Activated T-cell treated with anti-CD3 and anti-CD28 coated beads for 48 hours (primary cell): ENCODE results near the gene ATXN7.

Experiments used
- DNase-seq: peaks from one replicate; pipeline ENCODE4 v3.0.0-alpha.2; 2020; ENCODE audit warnings: low read depth

The ATXN7 gene

GRCh38 chr3:63986146-63986545 is 122.5 kb downstream of the ATXN7 start:
- no peak for DNase-seq

GRCh38 chr3:63986831-63987230 is 123.2 kb downstream of the ATXN7 start:
- no peak for DNase-seq

- no peak for DNase-seq
These were observed 125.3 kb downstream of the ATXN7 start for GRCh38 chr3:63988943-63989342.

- no peak for DNase-seq
These were observed 126.5 kb downstream of the ATXN7 start for GRCh38 chr3:63990204-63990603.

- DNase-seq = no peak
These were observed 127.1 kb downstream of the ATXN7 start for GRCh38 chr3:63990733-63991132.

- DNase-seq = no peak
These were observed 128.0 kb downstream of the ATXN7 start for GRCh38 chr3:63991666-63992065.

- no peak for DNase-seq
These were observed 129.0 kb downstream of the ATXN7 start for GRCh38 chr3:63992516-63993209.

- DNase-seq = peak; percentile 20
These were observed 130.0 kb downstream of the ATXN7 start for GRCh38 chr3:63993653-63994079.

- no peak for DNase-seq
These were observed 131.4 kb downstream of the ATXN7 start for GRCh38 chr3:63995086-63995485.

GRCh38 chr3:63998852-63999754 is 135.4 kb downstream of the ATXN7 start:
- DNase-seq = no peak

GRCh38 chr3:64000453-64001055 is 136.9 kb downstream of the ATXN7 start:
- DNase-seq = no peak

- no peak for DNase-seq
These were observed 138.6 kb downstream of the ATXN7 start for GRCh38 chr3:64002233-64002632.

GRCh38 chr3:64003589-64003988 is 139.9 kb downstream of the ATXN7 start:
- DNase-seq = no peak

- DNase-seq = no peak
These were observed 144.3 kb downstream of the ATXN7 start for GRCh38 chr3:64008017-64008416.

GRCh38 chr3:64008487-64009351 is 145.1 kb downstream of the ATXN7 start:
- DNase-seq = no peak

GRCh38 chr3:64009528-64009927 is 145.9 kb downstream of the ATXN7 start:
- no peak for DNase-seq

GRCh38 chr3:64010199-64010598 is 146.5 kb downstream of the ATXN7 start:
- DNase-seq = no peak

- DNase-seq = no peak
These were observed 148.0 kb downstream of the ATXN7 start for GRCh38 chr3:64011685-64012084.

- no peak for DNase-seq
These were observed 153.4 kb downstream of the ATXN7 start for GRCh38 chr3:64016941-64017620.

- no peak for DNase-seq
These were observed 155.6 kb downstream of the ATXN7 start for GRCh38 chr3:64019271-64019670.

- no peak for DNase-seq
These were observed 156.2 kb downstream of the ATXN7 start for GRCh38 chr3:64019879-64020278.
